ENCODE data around the gene ADAT1.
A peak's percentile ranks its signal among the peaks of the same experiment; 100 is the strongest.

ADAT1 gene

GRCh38 chr16:75575958-75576357 lies 47.1 kb downstream of the ADAT1 start:
- peaks cover 79% of the 10 kb centered on the region for H3K36me3 ChIP-seq (ENCODE audit: insufficient read depth, insufficient read length, low read length)
- no peaks in the 10 kb centered on the region for H3K27me3 ChIP-seq (ENCODE audit: insufficient read depth, insufficient read length)
- DNase-seq (ENCODE audit: low read depth, low spot score) = no peak
- H3K4me1 ChIP-seq (ENCODE audit: insufficient read depth, insufficient read length) = no peaks in the 10 kb centered on the region
- H3K9me3 ChIP-seq (ENCODE audit: insufficient read depth, low read length) = no peaks in the 10 kb centered on the region
- no peak overlapping the region for H3K4me3 ChIP-seq (ENCODE audit: insufficient read length, low read depth)
- TF ChIP-seq YY1 (IDR thresholded peaks at IDR 0.05; ENCODE audit: insufficient read depth, insufficient read length) = no peak
- no peak for TF ChIP-seq SUZ12 (IDR thresholded peaks at IDR 0.05; ENCODE audit: extremely low read depth, insufficient read depth, insufficient read length)
- no peak for TF ChIP-seq ZNF274 (IDR thresholded peaks at IDR 0.05; ENCODE audit: low read depth, low read length)
- H3K9ac ChIP-seq (ENCODE audit: insufficient read length, low read depth) = no peak overlapping the region

- Histone ChIP-seq H3K4me1 (ENCODE audit: insufficient read depth, insufficient read length) (no peaks in the 10 kb centered on the region), H3K36me3 (ENCODE audit: insufficient read depth, insufficient read length, low read length) (peaks cover 86% of the 10 kb centered on the region), H3K4me3 (ENCODE audit: insufficient read length, low read depth) (no peak overlapping the region), H3K9me3 (ENCODE audit: insufficient read depth, low read length) (no peaks in the 10 kb centered on the region), H3K9ac (ENCODE audit: insufficient read length, low read depth) (no peak overlapping the region), H3K27me3 (ENCODE audit: insufficient read depth, insufficient read length) (no peaks in the 10 kb centered on the region)
- no peak for DNase-seq (ENCODE audit: low read depth, low spot score)
- TF ChIP-seq YY1 (IDR thresholded peaks at IDR 0.05; ENCODE audit: insufficient read depth, insufficient read length) = no peak
- TF ChIP-seq ZNF274 (IDR thresholded peaks at IDR 0.05; ENCODE audit: low read depth, low read length) = no peak
- no peak for TF ChIP-seq SUZ12 (IDR thresholded peaks at IDR 0.05; ENCODE audit: extremely low read depth, insufficient read depth, insufficient read length)
Measured at GRCh38 chr16:75573955-75574354, 49.1 kb downstream of the ADAT1 start.

- no peak overlapping the region for H3K9ac ChIP-seq (ENCODE audit: insufficient read length, low read depth)
- H3K36me3 ChIP-seq (ENCODE audit: insufficient read depth, insufficient read length, low read length) = peaks cover 86% of the 10 kb centered on the region
- DNase-seq (ENCODE audit: low read depth, low spot score) = no peak
- H3K27me3 ChIP-seq (ENCODE audit: insufficient read depth, insufficient read length) = no peaks in the 10 kb centered on the region
- no peak for TF ChIP-seq SUZ12 (IDR thresholded peaks at IDR 0.05; ENCODE audit: extremely low read depth, insufficient read depth, insufficient read length)
- no peak for TF ChIP-seq ZNF274 (IDR thresholded peaks at IDR 0.05; ENCODE audit: low read depth, low read length)
- no peak for TF ChIP-seq YY1 (IDR thresholded peaks at IDR 0.05; ENCODE audit: insufficient read depth, insufficient read length)
- no peaks in the 10 kb centered on the region for H3K9me3 ChIP-seq (ENCODE audit: insufficient read depth, low read length)
- no peaks in the 10 kb centered on the region for H3K4me1 ChIP-seq (ENCODE audit: insufficient read depth, insufficient read length)
- H3K4me3 ChIP-seq (ENCODE audit: insufficient read length, low read depth) = no peak overlapping the region
Measured at GRCh38 chr16:75572864-75573542, 50.1 kb downstream of the ADAT1 start.

GRCh38 chr16:75570396-75571065 lies 52.5 kb downstream of the ADAT1 start:
- H3K9ac ChIP-seq (ENCODE audit: insufficient read length, low read depth) = no peak overlapping the region
- no peak overlapping the region for H3K4me3 ChIP-seq (ENCODE audit: insufficient read length, low read depth)
- H3K9me3 ChIP-seq (ENCODE audit: insufficient read depth, low read length) = no peaks in the 10 kb centered on the region
- DNase-seq (ENCODE audit: low read depth, low spot score) = no peak
- peaks cover 74% of the 10 kb centered on the region for H3K36me3 ChIP-seq (ENCODE audit: insufficient read depth, insufficient read length, low read length)
- no peaks in the 10 kb centered on the region for H3K27me3 ChIP-seq (ENCODE audit: insufficient read depth, insufficient read length)
- H3K4me1 ChIP-seq (ENCODE audit: insufficient read depth, insufficient read length) = peaks cover 2% of the 10 kb centered on the region
- TF ChIP-seq YY1 (IDR thresholded peaks at IDR 0.05; ENCODE audit: insufficient read depth, insufficient read length) (no peak), ZNF274 (IDR thresholded peaks at IDR 0.05; ENCODE audit: low read depth, low read length) (no peak), SUZ12 (IDR thresholded peaks at IDR 0.05; ENCODE audit: extremely low read depth, insufficient read depth, insufficient read length) (no peak)

- no peak overlapping the region for H3K9ac ChIP-seq (ENCODE audit: insufficient read length, low read depth)
- peaks cover 52% of the 10 kb centered on the region for H3K36me3 ChIP-seq (ENCODE audit: insufficient read depth, insufficient read length, low read length)
- no peak for DNase-seq (ENCODE audit: low read depth, low spot score)
- H3K4me3 ChIP-seq (ENCODE audit: insufficient read length, low read depth) = no peak overlapping the region
- H3K9me3 ChIP-seq (ENCODE audit: insufficient read depth, low read length) = no peaks in the 10 kb centered on the region
- H3K27me3 ChIP-seq (ENCODE audit: insufficient read depth, insufficient read length) = peaks cover 4% of the 10 kb centered on the region
- no peak for TF ChIP-seq SUZ12 (IDR thresholded peaks at IDR 0.05; ENCODE audit: extremely low read depth, insufficient read depth, insufficient read length)
- H3K4me1 ChIP-seq (ENCODE audit: insufficient read depth, insufficient read length) = peaks cover 5% of the 10 kb centered on the region
Measured at GRCh38 chr16:75567911-75568310, 55.2 kb downstream of the ADAT1 start.

GRCh38 chr16:75566758-75567255 lies 56.3 kb downstream of the ADAT1 start:
- TF ChIP-seq ZNF274 (IDR thresholded peaks at IDR 0.05; ENCODE audit: low read depth, low read length) = no peak
- no peak for TF ChIP-seq YY1 (IDR thresholded peaks at IDR 0.05; ENCODE audit: insufficient read depth, insufficient read length)
- TF ChIP-seq SUZ12 (IDR thresholded peaks at IDR 0.05; ENCODE audit: extremely low read depth, insufficient read depth, insufficient read length) = no peak
- H3K9ac ChIP-seq (ENCODE audit: insufficient read length, low read depth) = peak overlapping the region; percentile 90
- peaks cover 5% of the 10 kb centered on the region for H3K4me1 ChIP-seq (ENCODE audit: insufficient read depth, insufficient read length)
- peaks cover 4% of the 10 kb centered on the region for H3K27me3 ChIP-seq (ENCODE audit: insufficient read depth, insufficient read length)
- no peaks in the 10 kb centered on the region for H3K9me3 ChIP-seq (ENCODE audit: insufficient read depth, low read length)
- no peak for DNase-seq (ENCODE audit: low read depth, low spot score)
- H3K36me3 ChIP-seq (ENCODE audit: insufficient read depth, insufficient read length, low read length) = peaks cover 43% of the 10 kb centered on the region
- H3K4me3 ChIP-seq (ENCODE audit: insufficient read length, low read depth) = peak overlapping the region; percentile 87

- Histone ChIP-seq H3K4me3 (ENCODE audit: insufficient read length, low read depth) (peak within 1 kb of the TSS; percentile 87), H3K36me3 (ENCODE audit: insufficient read depth, insufficient read length, low read length) (peaks cover 38% of the 10 kb centered on the region), H3K27me3 (ENCODE audit: insufficient read depth, insufficient read length) (peaks cover 4% of the 10 kb centered on the region), H3K4me1 (ENCODE audit: insufficient read depth, insufficient read length) (peaks cover 5% of the 10 kb centered on the region), H3K9ac (ENCODE audit: insufficient read length, low read depth) (peak within 1 kb of the TSS; percentile 90), H3K9me3 (ENCODE audit: insufficient read depth, low read length) (no peaks in the 10 kb centered on the region)
- peak; percentile 82 for DNase-seq (ENCODE audit: low read depth, low spot score)
- TF ChIP-seq SUZ12 (IDR thresholded peaks at IDR 0.05; ENCODE audit: extremely low read depth, insufficient read depth, insufficient read length) (no peak), YY1 (IDR thresholded peaks at IDR 0.05; ENCODE audit: insufficient read depth, insufficient read length) (no peak), ZNF274 (IDR thresholded peaks at IDR 0.05; ENCODE audit: low read depth, low read length) (no peak)
Measured at GRCh38 chr16:75566040-75566757, 56.9 kb downstream of the ADAT1 start, which contains the start of gene GABARAPL2. Gene GABARAPL2 (plus strand): TSS chr16:75566379. CDS start chr16:75566487, 108 bp downstream.
